Thyroid gland (tissue), 4 donors: Measurements from ENCODE around the gene EEFSEC.

Source experiments
- POLR2A ChIP-seq, 2 donors: fragments of 450-650 bp; IDR thresholded peaks; one replicate each; pipeline ENCODE4 v1.6.1; 2017; ENCODE audit warnings: antibody characterized with exemption in 2 of 2, mild to moderate bottlenecking in 2 of 2, moderate library complexity in 1 of 2
- TF ChIP-seq, protein P1 (sequence below), 6 experiments: fragments of 200-600 bp in 3 of 6; fragments of 450-650 bp in 3 of 6; sonication (generic) in 3 of 6; IDR thresholded peaks; one replicate each; pipeline ENCODE4 v1.5.1; 2016 to 2019; ENCODE audit warnings: antibody characterized with exemption in 6 of 6, mild to moderate bottlenecking in 2 of 6, inconsistent platforms in 1 of 6, moderate library complexity in 1 of 6

DNA sequence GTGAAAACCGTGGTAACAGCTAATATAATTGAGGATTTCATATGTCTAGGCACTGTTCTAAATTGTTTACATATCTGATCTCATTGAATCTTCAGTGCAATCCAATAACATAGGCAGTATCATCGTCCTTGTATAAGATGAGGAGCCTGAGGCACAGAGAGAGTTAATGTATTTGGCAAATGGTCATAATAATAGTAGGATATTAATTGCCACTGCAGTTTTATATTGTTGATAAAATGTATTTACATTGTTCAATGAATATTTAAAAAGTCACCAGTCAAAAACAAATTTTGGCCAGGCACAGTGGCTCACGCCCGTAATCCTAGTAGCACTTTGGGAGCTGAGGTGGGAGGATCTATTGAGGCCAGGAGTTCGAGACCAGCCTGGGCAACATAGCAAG, 88.5 kb downstream of the EEFSEC start:
- TF ChIP-seq, protein P1, sequence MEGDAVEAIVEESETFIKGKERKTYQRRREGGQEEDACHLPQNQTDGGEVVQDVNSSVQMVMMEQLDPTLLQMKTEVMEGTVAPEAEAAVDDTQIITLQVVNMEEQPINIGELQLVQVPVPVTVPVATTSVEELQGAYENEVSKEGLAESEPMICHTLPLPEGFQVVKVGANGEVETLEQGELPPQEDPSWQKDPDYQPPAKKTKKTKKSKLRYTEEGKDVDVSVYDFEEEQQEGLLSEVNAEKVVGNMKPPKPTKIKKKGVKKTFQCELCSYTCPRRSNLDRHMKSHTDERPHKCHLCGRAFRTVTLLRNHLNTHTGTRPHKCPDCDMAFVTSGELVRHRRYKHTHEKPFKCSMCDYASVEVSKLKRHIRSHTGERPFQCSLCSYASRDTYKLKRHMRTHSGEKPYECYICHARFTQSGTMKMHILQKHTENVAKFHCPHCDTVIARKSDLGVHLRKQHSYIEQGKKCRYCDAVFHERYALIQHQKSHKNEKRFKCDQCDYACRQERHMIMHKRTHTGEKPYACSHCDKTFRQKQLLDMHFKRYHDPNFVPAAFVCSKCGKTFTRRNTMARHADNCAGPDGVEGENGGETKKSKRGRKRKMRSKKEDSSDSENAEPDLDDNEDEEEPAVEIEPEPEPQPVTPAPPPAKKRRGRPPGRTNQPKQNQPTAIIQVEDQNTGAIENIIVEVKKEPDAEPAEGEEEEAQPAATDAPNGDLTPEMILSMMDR (IDR thresholded peaks at IDR 0.05), result no peak
- TF ChIP-seq POLR2A (IDR thresholded peaks at IDR 0.05), result no peak
